GM12872 (cell line): ENCODE data around the gene WDR76.

Source experiments
- TF ChIP-seq, protein P1 (sequence below): IDR thresholded peaks from 3 replicates; pipeline ENCODE4 v1.5.1; 2011; ENCODE audit warnings: low read depth, mild to moderate bottlenecking, low read length, moderate library complexity; ENCODE audit not compliant: insufficient read depth

WDR76 gene

GRCh38 chr15:43794269-43795037, 32.3 kb upstream of the WDR76 start:
- TF ChIP-seq, protein P1, sequence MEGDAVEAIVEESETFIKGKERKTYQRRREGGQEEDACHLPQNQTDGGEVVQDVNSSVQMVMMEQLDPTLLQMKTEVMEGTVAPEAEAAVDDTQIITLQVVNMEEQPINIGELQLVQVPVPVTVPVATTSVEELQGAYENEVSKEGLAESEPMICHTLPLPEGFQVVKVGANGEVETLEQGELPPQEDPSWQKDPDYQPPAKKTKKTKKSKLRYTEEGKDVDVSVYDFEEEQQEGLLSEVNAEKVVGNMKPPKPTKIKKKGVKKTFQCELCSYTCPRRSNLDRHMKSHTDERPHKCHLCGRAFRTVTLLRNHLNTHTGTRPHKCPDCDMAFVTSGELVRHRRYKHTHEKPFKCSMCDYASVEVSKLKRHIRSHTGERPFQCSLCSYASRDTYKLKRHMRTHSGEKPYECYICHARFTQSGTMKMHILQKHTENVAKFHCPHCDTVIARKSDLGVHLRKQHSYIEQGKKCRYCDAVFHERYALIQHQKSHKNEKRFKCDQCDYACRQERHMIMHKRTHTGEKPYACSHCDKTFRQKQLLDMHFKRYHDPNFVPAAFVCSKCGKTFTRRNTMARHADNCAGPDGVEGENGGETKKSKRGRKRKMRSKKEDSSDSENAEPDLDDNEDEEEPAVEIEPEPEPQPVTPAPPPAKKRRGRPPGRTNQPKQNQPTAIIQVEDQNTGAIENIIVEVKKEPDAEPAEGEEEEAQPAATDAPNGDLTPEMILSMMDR, result no peak

GRCh38 chr15:43795197-43795596, 31.6 kb upstream of the WDR76 start:
- TF ChIP-seq, protein P1, result no peak

- TF ChIP-seq, protein P1, result no peak
Measured at GRCh38 chr15:43795997-43796396, 30.8 kb upstream of the WDR76 start.

DNA sequence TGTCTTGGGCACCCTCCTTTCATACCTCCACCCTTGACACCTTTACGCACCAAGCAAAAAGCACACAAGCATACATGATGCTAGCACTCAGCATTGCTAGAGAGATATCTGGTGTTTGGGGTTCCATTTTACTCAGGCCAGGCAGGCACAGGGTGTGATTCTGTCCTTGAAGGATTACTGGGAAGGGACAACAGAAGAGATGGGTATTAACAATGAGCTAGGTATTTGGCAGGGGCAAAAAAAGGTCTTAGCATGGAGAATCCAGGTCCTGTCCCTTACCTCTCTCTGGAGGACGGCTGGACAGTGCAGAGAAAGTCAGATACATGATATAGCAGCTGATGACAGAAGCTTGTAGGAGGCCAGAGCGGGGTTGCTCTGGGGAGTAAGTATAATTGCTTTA, 30.2 kb upstream of the WDR76 start:
- TF ChIP-seq, protein P1, result no peak

- TF ChIP-seq, protein P1, result no peak
Measured at GRCh38 chr15:43799209-43799944, 27.4 kb upstream of the WDR76 start.

DNA sequence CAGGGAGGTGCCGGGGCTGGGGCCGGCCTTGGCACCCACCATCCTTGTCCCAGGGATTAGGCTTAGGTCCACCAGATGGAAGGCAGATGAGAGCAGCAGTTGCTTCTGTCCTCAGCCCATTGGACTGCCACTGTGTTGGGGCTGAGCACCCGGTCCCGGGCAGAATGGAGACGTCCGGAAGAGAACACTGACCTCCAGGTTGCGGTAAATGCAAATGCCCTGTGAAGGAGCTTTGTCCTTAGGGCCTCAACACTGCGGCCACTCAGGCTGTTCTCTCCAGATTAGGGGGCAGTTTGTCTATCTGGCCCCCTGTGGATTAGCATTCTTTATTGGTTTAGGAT, 26.9 kb upstream of the WDR76 start, which contains the start of gene SERINC4:
SERINC4 (minus strand) TSS at position 276 of the 341 bp plus-strand sequence; CDS start at position 42, 234 bp downstream.
- TF ChIP-seq, protein P1, result no peak

GRCh38 chr15:43800286-43801141, 26.3 kb upstream of the WDR76 start, which contains the start of gene HYPK:
Gene HYPK, plus strand, starts transcription at chr15:43800599. Its CDS starts 24 bp downstream, at chr15:43800623.
- TF ChIP-seq, protein P1, result no peak
